ENCODE results near the gene ABCC9. TPM values are rescaled to one million over a fixed set of nuclear protein-coding genes. Genes with fewer than 3 reads are reported as not detected.

ABCC9 gene
- total and polyA plus RNA-seq, 8 donors: 12.2 to 30.5 (median 18.2) TPM

- H3K27ac ChIP-seq: no peak overlapping the region
- no peaks in the 10 kb centered on the region for H3K36me3 ChIP-seq
- no peak overlapping the region for H3K4me3 ChIP-seq
- H3K9me3 ChIP-seq: no peaks in the 10 kb centered on the region
- no peak for ATAC-seq
- DNase-seq: no peak
- no peaks in the 10 kb centered on the region for H3K27me3 ChIP-seq
- TF ChIP-seq CTCF (IDR thresholded peaks at IDR 0.05): no peak
- H3K4me1 ChIP-seq: no peaks in the 10 kb centered on the region
- intact Hi-C loops (cut with DNase I): no loop called here
Observed at GRCh38 chr12:21973221-21973620, 32.0 kb upstream of the ABCC9 start.

DNA sequence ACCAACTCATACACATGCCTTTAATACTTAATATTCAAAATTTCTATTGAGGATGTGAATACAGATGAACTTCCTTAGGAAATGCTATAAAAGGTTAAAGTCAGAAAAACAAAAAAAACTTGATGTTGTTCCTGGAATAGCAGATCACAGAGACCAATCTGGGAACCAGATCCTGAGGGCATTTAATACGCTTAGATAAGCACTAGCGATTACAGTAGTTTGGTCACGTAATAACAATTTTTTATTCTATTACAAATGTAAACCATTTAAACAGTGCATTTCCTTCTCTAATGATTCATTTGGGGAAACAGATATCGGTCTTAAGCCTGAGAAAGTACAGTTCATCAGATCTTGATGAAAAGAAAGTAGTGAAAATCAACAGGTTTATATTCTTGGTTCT lies 30.8 kb upstream of the ABCC9 start:
- no peaks in the 10 kb centered on the region for H3K9me3 ChIP-seq
- intact Hi-C loops (cut with DNase I): no loop called here
- H3K36me3 ChIP-seq: no peaks in the 10 kb centered on the region
- DNase-seq: no peak
- H3K27me3 ChIP-seq: no peaks in the 10 kb centered on the region
- H3K4me3 ChIP-seq: no peak overlapping the region
- H3K4me1 ChIP-seq: no peaks in the 10 kb centered on the region
- no peak for ATAC-seq
- no peak for TF ChIP-seq CTCF (IDR thresholded peaks at IDR 0.05)
- H3K27ac ChIP-seq: no peak overlapping the region

GRCh38 chr12:21971344-21971743 lies 30.1 kb upstream of the ABCC9 start:
- ATAC-seq (no peak), DNase-seq (no peak)
- Histone ChIP-seq H3K36me3 (no peaks in the 10 kb centered on the region), H3K4me3 (no peak overlapping the region), H3K4me1 (no peaks in the 10 kb centered on the region), H3K27ac (no peak overlapping the region), H3K27me3 (no peaks in the 10 kb centered on the region), H3K9me3 (no peaks in the 10 kb centered on the region)
- TF ChIP-seq CTCF (IDR thresholded peaks at IDR 0.05): no peak
- intact Hi-C loops (cut with DNase I): no loop called here

DNA sequence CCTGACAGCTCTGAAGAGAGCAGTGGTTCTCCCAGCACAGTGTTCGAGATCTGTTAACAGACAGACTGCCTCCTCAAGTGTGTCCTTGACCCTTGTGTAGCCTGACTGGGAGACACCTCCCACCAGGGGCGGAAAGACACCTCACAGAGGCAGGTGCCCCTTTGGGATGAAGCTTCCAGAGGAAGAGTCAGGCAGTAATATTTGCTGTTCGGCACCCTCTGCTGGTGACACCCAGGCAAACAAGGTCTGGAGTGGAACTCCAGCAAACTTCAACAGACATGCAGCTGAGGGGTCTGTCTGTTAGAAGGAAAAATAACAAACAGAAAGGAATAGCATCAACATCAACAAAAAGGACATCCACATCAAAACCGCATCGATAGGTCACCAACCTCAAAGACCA lies 21.6 kb upstream of the ABCC9 start:
- H3K36me3 ChIP-seq: no peaks in the 10 kb centered on the region
- ATAC-seq (no peak), DNase-seq (no peak)
- no peak for TF ChIP-seq CTCF (IDR thresholded peaks at IDR 0.05)
- no peak overlapping the region for H3K27ac ChIP-seq
- H3K27me3 ChIP-seq: no peaks in the 10 kb centered on the region
- H3K4me1 ChIP-seq: no peaks in the 10 kb centered on the region
- intact Hi-C loops (cut with DNase I): no loop called here
- H3K4me3 ChIP-seq: no peak overlapping the region
- peaks cover 0 to 1% of the 10 kb centered on the region in 2 donors for H3K9me3 ChIP-seq

DNA sequence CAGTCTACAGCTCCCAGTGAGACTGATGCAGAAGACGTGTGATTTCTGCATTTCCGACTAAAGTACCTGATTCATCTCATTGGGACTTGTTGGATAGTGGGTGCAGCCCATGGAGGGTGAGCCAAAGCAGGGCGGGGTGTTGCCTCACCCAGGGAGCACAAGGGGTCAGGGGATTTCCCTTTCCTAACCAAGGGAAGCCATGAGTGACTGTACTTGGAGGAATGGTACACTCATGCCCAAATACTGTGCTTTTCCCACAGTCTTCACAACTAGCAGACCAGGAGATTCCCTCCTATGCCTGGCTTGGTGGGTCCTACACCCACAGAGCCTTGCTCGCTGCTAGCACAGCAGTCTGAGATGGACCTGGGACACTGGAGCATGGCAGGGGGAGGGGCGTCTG lies 21.0 kb upstream of the ABCC9 start:
- DNase-seq: peak in 1 of 4 donors; percentile 45
- Histone ChIP-seq H3K36me3 (no peaks in the 10 kb centered on the region), H3K9me3 (peaks cover 0 to 1% of the 10 kb centered on the region in 2 donors), H3K4me3 (no peak overlapping the region), H3K27me3 (no peaks in the 10 kb centered on the region), H3K4me1 (no peaks in the 10 kb centered on the region), H3K27ac (no peak overlapping the region)
- no peak for TF ChIP-seq CTCF (IDR thresholded peaks at IDR 0.05)
- intact Hi-C loops (cut with DNase I): no loop called here
- no peak for ATAC-seq
